ENCODE measurements around the gene USP7.

Gene USP7

DNA sequence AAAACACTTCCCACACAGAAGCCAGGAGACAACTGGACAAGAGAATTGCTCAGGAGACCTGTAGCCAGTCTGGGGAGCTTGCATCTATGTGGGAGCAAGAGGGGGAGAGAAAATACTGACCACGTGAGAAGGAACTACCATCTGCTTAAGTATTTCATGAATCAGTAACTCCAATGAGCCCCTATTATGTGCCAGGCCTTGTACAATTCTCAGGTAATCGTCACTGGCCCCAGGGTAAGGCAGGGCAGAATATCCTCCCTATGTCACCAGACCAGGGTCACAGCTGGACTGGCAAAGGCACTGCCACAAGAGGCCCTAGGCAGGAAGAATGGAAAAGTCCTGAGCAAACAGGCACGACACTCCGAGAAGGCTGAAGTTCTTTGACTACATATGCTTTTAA lies 25.9 kb downstream of the USP7 start:
- TF ChIP-seq, protein P1, sequence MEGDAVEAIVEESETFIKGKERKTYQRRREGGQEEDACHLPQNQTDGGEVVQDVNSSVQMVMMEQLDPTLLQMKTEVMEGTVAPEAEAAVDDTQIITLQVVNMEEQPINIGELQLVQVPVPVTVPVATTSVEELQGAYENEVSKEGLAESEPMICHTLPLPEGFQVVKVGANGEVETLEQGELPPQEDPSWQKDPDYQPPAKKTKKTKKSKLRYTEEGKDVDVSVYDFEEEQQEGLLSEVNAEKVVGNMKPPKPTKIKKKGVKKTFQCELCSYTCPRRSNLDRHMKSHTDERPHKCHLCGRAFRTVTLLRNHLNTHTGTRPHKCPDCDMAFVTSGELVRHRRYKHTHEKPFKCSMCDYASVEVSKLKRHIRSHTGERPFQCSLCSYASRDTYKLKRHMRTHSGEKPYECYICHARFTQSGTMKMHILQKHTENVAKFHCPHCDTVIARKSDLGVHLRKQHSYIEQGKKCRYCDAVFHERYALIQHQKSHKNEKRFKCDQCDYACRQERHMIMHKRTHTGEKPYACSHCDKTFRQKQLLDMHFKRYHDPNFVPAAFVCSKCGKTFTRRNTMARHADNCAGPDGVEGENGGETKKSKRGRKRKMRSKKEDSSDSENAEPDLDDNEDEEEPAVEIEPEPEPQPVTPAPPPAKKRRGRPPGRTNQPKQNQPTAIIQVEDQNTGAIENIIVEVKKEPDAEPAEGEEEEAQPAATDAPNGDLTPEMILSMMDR (IDR thresholded peaks at IDR 0.05; ENCODE audit: insufficient read depth, low read depth, low read length, missing control alignments): no peak
- no peak overlapping the region for H3K4me3 ChIP-seq (ENCODE audit: low read length)
- DNase-seq (ENCODE audit: low read depth): peak; percentile 22

DNA sequence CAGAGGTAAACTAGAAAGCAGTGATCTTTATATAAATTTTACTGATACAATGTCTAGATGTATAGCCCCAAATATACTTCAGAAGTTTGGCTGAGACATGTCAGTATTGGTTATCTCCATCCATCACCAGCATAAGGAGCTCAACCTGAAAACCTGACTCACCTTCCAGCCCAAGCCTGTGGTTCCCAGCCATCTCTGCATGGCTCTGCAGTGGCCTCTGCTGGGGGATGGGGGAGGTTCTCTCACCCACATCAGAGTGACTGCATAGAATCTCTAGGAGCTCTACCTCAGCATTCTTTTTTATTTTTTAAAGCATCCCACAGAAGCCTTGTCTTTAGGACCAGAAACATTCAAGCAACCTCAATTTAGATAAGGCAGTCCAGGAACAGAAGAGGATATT lies 27.3 kb downstream of the USP7 start:
- DNase-seq (ENCODE audit: low read depth): peak; percentile 87
- TF ChIP-seq, protein P1 (IDR thresholded peaks at IDR 0.05; ENCODE audit: insufficient read depth, low read depth, low read length, missing control alignments): peak; percentile 85
- no peak overlapping the region for H3K4me3 ChIP-seq (ENCODE audit: low read length)

DNA sequence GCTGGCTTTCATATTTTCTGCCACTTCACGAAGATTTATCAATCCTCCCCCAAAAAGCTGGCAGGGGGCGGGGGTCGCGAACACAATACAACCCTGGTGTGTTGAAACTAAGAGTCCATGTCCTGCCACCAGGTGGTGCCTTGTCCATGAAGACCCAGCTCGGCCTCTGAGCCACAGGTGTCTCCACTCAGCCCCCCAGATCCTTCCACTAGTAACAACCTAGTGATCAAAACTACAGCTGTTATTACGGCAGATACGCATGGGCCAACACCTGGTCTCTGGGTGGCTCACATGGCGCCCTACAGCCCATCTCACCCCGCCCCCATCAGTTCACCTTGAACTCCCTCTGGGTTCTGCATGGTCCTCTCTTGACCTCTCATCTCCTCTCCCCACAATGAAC lies 27.7 kb downstream of the USP7 start:
- DNase-seq (ENCODE audit: low read depth): no peak
- TF ChIP-seq, protein P1 (IDR thresholded peaks at IDR 0.05; ENCODE audit: insufficient read depth, low read depth, low read length, missing control alignments): no peak
- H3K4me3 ChIP-seq (ENCODE audit: low read length): no peak overlapping the region

DNA sequence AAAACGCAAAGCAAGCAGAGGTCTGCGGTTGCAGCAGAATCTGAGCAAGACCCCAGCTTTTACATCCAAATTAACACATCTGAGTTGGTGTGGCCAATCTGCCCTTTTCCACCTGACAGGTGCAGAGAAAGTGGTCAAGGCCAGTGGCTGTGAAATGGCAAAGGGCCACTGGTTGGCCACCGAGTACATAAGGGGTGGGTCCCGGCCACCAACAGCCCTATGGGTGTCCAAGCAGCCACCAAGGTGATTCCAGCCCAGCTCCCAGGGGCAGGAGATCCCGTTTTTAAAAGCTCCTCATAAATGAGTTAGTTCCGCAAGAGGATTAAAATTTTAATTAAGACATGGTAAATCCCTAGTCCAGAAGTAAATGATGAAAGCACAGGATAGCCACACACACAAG lies 29.1 kb downstream of the USP7 start:
- TF ChIP-seq, protein P1 (IDR thresholded peaks at IDR 0.05; ENCODE audit: insufficient read depth, low read depth, low read length, missing control alignments): no peak
- no peak for DNase-seq (ENCODE audit: low read depth)
- no peak overlapping the region for H3K4me3 ChIP-seq (ENCODE audit: low read length)

DNA sequence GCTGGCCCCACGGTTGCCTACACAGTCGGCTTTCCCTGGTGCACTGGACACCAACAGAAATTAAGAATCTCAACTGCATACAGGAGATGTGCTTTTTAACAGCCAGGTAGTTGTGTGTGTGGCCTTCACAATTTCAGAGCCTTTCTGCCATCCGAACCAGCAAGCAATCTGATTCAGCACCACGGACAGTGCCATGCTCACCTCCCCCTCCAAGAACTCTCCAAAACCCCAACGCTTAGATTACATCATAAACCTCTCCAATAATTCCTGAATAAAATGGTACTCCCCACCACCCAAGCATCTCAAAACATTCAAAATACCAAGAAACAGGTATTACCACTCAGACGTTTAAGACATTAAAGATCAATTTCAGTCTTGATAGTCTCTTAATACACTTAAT lies 31.8 kb downstream of the USP7 start:
- no peak overlapping the region for H3K4me3 ChIP-seq (ENCODE audit: low read length)
- DNase-seq (ENCODE audit: low read depth): peak; percentile 64
- TF ChIP-seq, protein P1 (IDR thresholded peaks at IDR 0.05; ENCODE audit: insufficient read depth, low read depth, low read length, missing control alignments): no peak

DNA sequence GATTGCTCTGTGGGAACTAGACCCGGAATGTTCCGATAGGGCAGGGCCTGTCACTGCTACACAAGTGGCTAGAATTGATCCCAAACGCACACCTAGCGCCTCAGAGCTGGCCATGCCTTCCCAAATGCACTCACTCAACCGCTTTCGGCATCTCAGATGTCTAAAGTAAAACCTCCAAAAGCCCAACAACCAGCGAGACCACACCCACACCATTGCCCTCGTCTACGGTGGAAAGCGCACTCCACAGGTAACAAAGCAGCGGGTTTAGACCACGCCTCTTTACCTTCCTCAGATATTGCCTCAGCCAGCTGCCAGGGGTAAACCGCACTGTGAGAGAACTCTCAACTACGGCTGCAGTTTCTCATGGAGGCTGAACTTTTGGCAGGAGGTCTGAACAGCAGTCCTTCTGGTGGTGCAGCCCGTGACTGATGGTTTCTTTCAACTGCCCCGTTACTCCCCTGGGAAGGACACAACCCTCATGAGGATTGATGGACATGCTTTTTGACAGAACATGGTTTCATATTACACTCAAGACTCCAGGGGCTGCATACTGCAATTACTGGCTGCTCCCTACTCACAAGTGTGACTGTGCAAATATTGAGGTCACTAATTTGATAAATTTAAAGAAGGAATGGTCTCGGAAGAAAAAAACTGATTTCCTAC lies 34.5 kb downstream of the USP7 start:
- TF ChIP-seq, protein P1 (IDR thresholded peaks at IDR 0.05; ENCODE audit: insufficient read depth, low read depth, low read length, missing control alignments): no peak
- DNase-seq (ENCODE audit: low read depth): no peak
- H3K4me3 ChIP-seq (ENCODE audit: low read length): no peak overlapping the region

DNA sequence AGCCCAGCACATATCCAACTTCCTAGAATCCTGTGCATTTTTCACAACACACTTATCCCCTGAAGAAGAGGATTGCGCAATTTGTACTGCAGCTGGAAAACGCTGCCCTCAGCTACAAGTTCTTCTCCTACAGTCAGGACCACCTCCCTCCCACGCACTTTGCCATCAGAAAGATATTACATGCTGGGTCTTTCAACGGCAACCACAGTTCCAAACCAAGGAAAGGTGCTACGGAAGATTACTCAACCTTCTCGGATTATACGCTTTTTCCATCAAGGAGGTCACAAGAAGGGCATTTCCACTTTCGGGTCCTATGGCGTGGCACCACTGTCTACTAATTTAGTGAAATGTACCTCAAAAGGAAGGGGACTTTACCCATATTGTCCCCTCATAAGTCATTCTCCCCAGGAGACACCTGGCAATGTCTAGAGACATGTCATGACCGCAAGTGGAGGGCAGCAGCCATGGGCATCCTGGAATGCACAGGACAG lies 35.2 kb downstream of the USP7 start:
- TF ChIP-seq, protein P1 (IDR thresholded peaks at IDR 0.05; ENCODE audit: insufficient read depth, low read depth, low read length, missing control alignments): no peak
- no peak for DNase-seq (ENCODE audit: low read depth)
- H3K4me3 ChIP-seq (ENCODE audit: low read length): no peak overlapping the region
